Measurements from ENCODE around the gene HSPA8. TPM values are rescaled to one million over a fixed set of nuclear protein-coding genes. Genes with fewer than 3 reads are reported as not detected.

The HSPA8 gene
- total and polyA plus RNA-seq, 2 of the 4 experiments (the other 2 are of a cell fraction), result 2,309 to 4,346 TPM

- H2BK15ac ChIP-seq (ENCODE audit: low read depth, low read length), result no peak overlapping the region
- no peak overlapping the region for H3K14ac ChIP-seq (replicated peaks; ENCODE audit: low read depth, low read length)
- no peak overlapping the region for H4K91ac ChIP-seq (ENCODE audit: insufficient read depth, low read depth, low read length)
- H3K27me3 ChIP-seq (ENCODE audit: control insufficient read depth, insufficient read depth, low read length), result no peaks in the 10 kb centered on the region
- no peak overlapping the region for H2AFZ ChIP-seq (replicated peaks; ENCODE audit: low read length, poor library complexity)
- no peak overlapping the region for H3K9ac ChIP-seq (ENCODE audit: low read depth, low read length)
- no peak overlapping the region for H3K23ac ChIP-seq (ENCODE audit: low read depth, low read length)
- dilution Hi-C loops (cut with HindIII; ENCODE audit: low sequenced_read_pairs, unreplicated experiment) (no loop called here), in situ Hi-C loops (cut with MboI; ENCODE audit: low sequenced_read_pairs) (no loop called here), intact Hi-C loops (cut with micrococcal nuclease) (no loop called here)
- peaks cover 6% of the 10 kb centered on the region; the same call in 1 of the 2 replicates for H3K9me1 ChIP-seq (ENCODE audit: insufficient read depth, low read length)
- POLR2A ChIA-PET (ENCODE audit: unreplicated experiment), result interaction anchor here (0.6 to 0.7 kb wide), 2 partner anchors 477 to 1393 kb away, joined by 3 to 12 read pairs; no protein-coding TSS in a partner anchor
- H3K9me3 ChIP-seq (ENCODE audit: control insufficient read depth, insufficient read depth, low read length), result no peaks in the 10 kb centered on the region
- H4K5ac ChIP-seq (ENCODE audit: low read depth, low read length), result no peak overlapping the region
- ATAC-seq (ENCODE audit: low read depth) (no peak), DNase-seq (no peak)
- H3K36me3 ChIP-seq (ENCODE audit: control insufficient read depth, insufficient read depth, low read length), result peaks cover 54% of the 10 kb centered on the region
- H3K4me2 ChIP-seq (ENCODE audit: low read depth, low read length), result no peak overlapping the region
- H3K27ac ChIP-seq (ENCODE audit: insufficient read depth, low read length), result no peak overlapping the region
- no TSS peak for BruUV-seq (replicated peaks)
- H3K4ac ChIP-seq (ENCODE audit: low read depth, low read length), result no peak overlapping the region
- no peak overlapping the region for H3K56ac ChIP-seq (ENCODE audit: extremely low read depth, insufficient read depth, low read length)
- CTCF ChIA-PET, result interaction anchor here (0.6 to 0.7 kb wide), 2 partner anchors 398 to 691 kb away, joined by 3 to 4 read pairs; no protein-coding TSS in a partner anchor
- peaks cover 25 to 36% of the 10 kb centered on the region in 2 experiments; a peak in 3 of 4 replicates for H3K79me1 ChIP-seq (ENCODE audit: low read depth in 1 of 2, low read length in 2 of 2)
- H4K8ac ChIP-seq (ENCODE audit: low read depth in 2 of 2, low read length in 2 of 2), result no peak overlapping the region
- H2AK9ac ChIP-seq (replicated peaks; ENCODE audit: low read depth, low read length, poor library complexity), result no peak overlapping the region
- H2BK5ac ChIP-seq (ENCODE audit: low read depth, low read length, poor library complexity, severe bottlenecking), result no peak overlapping the region
- TF ChIP-seq USF2 (IDR thresholded peaks at IDR 0.05; ENCODE audit: low read depth, low read length) (no peak), POLR2A (IDR thresholded peaks at IDR 0.05; ENCODE audit: low read depth, low read length) (peak; percentile 22), FOS (IDR thresholded peaks at IDR 0.05; ENCODE audit: low read depth, low read length) (no peak), RAD21 (IDR thresholded peaks at IDR 0.05; ENCODE audit: low read length) (no peak), SMC3 (IDR thresholded peaks at IDR 0.05; ENCODE audit: low read depth, low read length) (no peak), RFX5 (IDR thresholded peaks at IDR 0.05; ENCODE audit: low read depth, low read length) (no peak), RCOR1 (IDR thresholded peaks at IDR 0.05; ENCODE audit: insufficient replicate concordance, low read length) (no peak), CTCF (conservative IDR thresholded peaks at IDR 0.05; ENCODE audit: low read depth, low read length) (no peak)
- WGBS, 2 experiments (ENCODE audit: extremely low coverage in 2 of 2, insufficient read length in 1 of 2), result no CpG with 5 or more reads among the region's 6 CpGs
- H2AK5ac ChIP-seq (ENCODE audit: low read depth, low read length), result no peak overlapping the region
- H4K20me1 ChIP-seq (ENCODE audit: insufficient read depth, low read length), result peaks cover 73% of the 10 kb centered on the region
- no peaks in the 10 kb centered on the region; the same call in 1 of the 2 replicates for H3K4me1 ChIP-seq (ENCODE audit: control insufficient read depth, insufficient read depth, low read length)
- no peak overlapping the region for H3K4me3 ChIP-seq (ENCODE audit: insufficient read depth, low read depth, low read length)
- H2BK120ac ChIP-seq (ENCODE audit: low read depth, low read length), result no peak overlapping the region
- no peak overlapping the region for H3K18ac ChIP-seq (ENCODE audit: low read depth, low read length)
- H2BK20ac ChIP-seq (ENCODE audit: low read depth, low read length), result no peak overlapping the region
These were observed 6.6 kb downstream of the HSPA8 start for GRCh38 chr11:123055191-123055901.
